ENCODE results near the gene CREB3. TPM values are rescaled to one million over a fixed set of nuclear protein-coding genes. Genes with fewer than 3 reads are reported as not detected.

CREB3 gene
- total and polyA plus RNA-seq, 2 donors from 2014 or later = 40.5 to 52.0 TPM

DNA sequence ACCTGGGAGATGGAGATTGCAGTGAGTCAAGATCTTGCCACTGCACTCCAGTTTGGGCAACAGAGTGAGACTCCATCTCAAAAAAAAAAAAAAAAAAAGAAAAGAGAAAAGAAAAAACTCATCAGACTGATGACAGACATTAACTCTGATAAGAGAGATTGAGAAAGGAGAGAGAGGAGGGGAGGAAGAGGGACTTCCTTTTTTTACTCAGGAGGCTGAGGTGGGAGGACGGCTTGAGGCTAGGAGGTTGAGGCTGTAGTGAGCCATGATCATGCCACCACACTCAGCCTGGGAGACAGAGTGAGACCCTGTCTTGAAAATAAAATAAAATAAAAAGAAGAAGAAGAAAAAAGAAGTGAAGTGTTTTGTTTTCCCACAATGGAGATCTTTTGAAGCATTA is 31.3 kb downstream of the CREB3 start:
- H3K4me3 ChIP-seq (ENCODE audit: low read length in 3 of 3) = no peak overlapping the region
- FAIRE-seq (no peak), DNase-seq (no peak)
- no peak overlapping the region for H3K27ac ChIP-seq (ENCODE audit: low read depth in 2 of 2, low read length in 2 of 2)
- TF ChIP-seq, protein P1, sequence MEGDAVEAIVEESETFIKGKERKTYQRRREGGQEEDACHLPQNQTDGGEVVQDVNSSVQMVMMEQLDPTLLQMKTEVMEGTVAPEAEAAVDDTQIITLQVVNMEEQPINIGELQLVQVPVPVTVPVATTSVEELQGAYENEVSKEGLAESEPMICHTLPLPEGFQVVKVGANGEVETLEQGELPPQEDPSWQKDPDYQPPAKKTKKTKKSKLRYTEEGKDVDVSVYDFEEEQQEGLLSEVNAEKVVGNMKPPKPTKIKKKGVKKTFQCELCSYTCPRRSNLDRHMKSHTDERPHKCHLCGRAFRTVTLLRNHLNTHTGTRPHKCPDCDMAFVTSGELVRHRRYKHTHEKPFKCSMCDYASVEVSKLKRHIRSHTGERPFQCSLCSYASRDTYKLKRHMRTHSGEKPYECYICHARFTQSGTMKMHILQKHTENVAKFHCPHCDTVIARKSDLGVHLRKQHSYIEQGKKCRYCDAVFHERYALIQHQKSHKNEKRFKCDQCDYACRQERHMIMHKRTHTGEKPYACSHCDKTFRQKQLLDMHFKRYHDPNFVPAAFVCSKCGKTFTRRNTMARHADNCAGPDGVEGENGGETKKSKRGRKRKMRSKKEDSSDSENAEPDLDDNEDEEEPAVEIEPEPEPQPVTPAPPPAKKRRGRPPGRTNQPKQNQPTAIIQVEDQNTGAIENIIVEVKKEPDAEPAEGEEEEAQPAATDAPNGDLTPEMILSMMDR (IDR thresholded peaks at IDR 0.05; ENCODE audit: borderline replicate concordance, extremely low read depth, insufficient read depth) = no peak
- no peaks in the 10 kb centered on the region for H3K9me3 ChIP-seq (ENCODE audit: control insufficient read depth in 2 of 3, insufficient read depth in 1 of 3, low read length in 3 of 3)
- H3K27me3 ChIP-seq (ENCODE audit: control insufficient read depth, insufficient read depth, low read length) = no peaks in the 10 kb centered on the region
- no peak overlapping the region for H3K9ac ChIP-seq (ENCODE audit: low read length in 3 of 3)
- intact Hi-C loops (cut with DNase I) = no loop called here
- H3K36me3 ChIP-seq (ENCODE audit: control insufficient read depth in 2 of 3, insufficient read depth in 3 of 3, low read length in 3 of 3) = no peaks in the 10 kb centered on the region
- H3K4me1 ChIP-seq (ENCODE audit: control insufficient read depth in 2 of 3, insufficient read depth in 2 of 3, low read depth in 1 of 3, low read length in 3 of 3) = no peaks in the 10 kb centered on the region

DNA sequence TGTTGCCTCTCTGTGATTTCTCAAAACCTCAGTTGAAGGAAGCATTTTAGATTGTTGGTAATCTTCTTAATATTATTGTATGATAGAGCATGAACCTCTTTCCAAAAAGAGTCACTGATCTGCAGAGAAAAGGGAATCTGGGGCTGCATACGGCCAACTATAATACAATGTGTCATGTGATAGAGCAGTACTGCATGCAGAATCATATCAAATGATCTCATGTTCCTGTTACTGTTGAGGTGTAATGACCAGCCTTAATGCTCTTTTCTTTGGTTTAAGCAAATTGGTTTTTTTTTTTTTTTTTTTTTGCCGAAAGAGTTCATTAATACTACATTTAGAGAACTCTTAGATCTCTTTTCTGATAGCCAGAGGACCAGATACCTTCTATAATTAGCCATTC is 34.5 kb downstream of the CREB3 start:
- Histone ChIP-seq H3K4me1 (ENCODE audit: control insufficient read depth in 2 of 3, insufficient read depth in 2 of 3, low read depth in 1 of 3, low read length in 3 of 3) (peaks cover 0 to 8% (median 6%) of the 10 kb centered on the region in 3 donors), H3K27ac (ENCODE audit: low read depth in 2 of 2, low read length in 2 of 2) (no peak overlapping the region), H3K9ac (ENCODE audit: low read length in 3 of 3) (no peak overlapping the region), H3K4me3 (ENCODE audit: low read length in 3 of 3) (no peak overlapping the region), H3K36me3 (ENCODE audit: control insufficient read depth in 2 of 3, insufficient read depth in 3 of 3, low read length in 3 of 3) (no peaks in the 10 kb centered on the region), H3K27me3 (ENCODE audit: control insufficient read depth, insufficient read depth, low read length) (no peaks in the 10 kb centered on the region), H3K9me3 (ENCODE audit: control insufficient read depth in 2 of 3, insufficient read depth in 1 of 3, low read length in 3 of 3) (no peaks in the 10 kb centered on the region)
- intact Hi-C loops (cut with DNase I) = no loop called here
- DNase-seq (no peak), FAIRE-seq (no peak)
- TF ChIP-seq, protein P1 (IDR thresholded peaks at IDR 0.05; ENCODE audit: borderline replicate concordance, extremely low read depth, insufficient read depth) = no peak

DNA sequence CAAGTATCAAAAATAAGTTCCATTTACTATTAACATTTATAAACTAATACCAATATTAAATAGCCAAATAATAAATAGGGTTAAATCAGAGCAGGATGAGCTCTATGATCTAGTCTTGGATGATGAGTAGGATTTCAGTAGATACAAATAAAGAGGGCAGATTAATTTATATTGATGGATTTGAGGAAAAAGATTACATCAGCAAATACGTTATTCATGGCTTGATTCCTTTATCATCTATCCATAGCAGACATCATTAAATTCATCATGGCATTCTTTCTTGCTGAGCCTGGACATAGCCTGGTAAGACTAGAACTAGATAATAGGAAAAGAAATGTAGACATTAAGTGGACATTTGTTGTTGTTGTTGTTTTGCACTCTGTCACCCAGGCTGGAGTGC is 35.0 kb downstream of the CREB3 start:
- Histone ChIP-seq H3K27ac (ENCODE audit: low read depth in 2 of 2, low read length in 2 of 2) (no peak overlapping the region), H3K36me3 (ENCODE audit: control insufficient read depth in 2 of 3, insufficient read depth in 3 of 3, low read length in 3 of 3) (no peaks in the 10 kb centered on the region), H3K4me1 (ENCODE audit: control insufficient read depth in 2 of 3, insufficient read depth in 2 of 3, low read depth in 1 of 3, low read length in 3 of 3) (peaks cover 0 to 11% (median 6%) of the 10 kb centered on the region in 3 donors), H3K9ac (ENCODE audit: low read length in 3 of 3) (no peak overlapping the region), H3K27me3 (ENCODE audit: control insufficient read depth, insufficient read depth, low read length) (no peaks in the 10 kb centered on the region), H3K9me3 (ENCODE audit: control insufficient read depth in 2 of 3, insufficient read depth in 1 of 3, low read length in 3 of 3) (no peaks in the 10 kb centered on the region), H3K4me3 (ENCODE audit: low read length in 3 of 3) (no peak overlapping the region)
- FAIRE-seq = no peak
- intact Hi-C loops (cut with DNase I) = no loop called here
- no peak for DNase-seq
- TF ChIP-seq, protein P1 (IDR thresholded peaks at IDR 0.05; ENCODE audit: borderline replicate concordance, extremely low read depth, insufficient read depth) = no peak

DNA sequence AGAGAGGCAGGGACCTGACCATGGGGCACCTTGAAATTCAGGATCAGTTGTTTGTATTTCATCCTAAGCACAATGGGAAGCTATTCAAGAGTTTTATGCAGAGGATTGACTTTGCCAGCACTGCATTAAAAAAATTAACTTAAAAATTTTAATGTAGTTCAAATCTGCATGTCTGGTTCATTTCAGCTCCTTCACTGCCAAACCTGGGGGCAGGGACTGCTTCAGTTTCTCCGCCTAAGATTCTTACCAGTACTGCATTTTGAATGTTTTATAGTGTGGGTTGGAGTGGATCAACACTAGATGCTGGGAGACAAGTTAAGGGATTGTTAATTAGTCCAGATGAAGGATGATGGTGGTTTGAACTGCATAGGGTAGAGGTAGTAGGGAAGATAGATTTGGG is 37.3 kb downstream of the CREB3 start:
- no peak for DNase-seq
- Histone ChIP-seq H3K9me3 (ENCODE audit: control insufficient read depth in 2 of 3, insufficient read depth in 1 of 3, low read length in 3 of 3) (no peaks in the 10 kb centered on the region), H3K4me3 (ENCODE audit: low read length in 3 of 3) (no peak overlapping the region), H3K9ac (ENCODE audit: low read length in 3 of 3) (no peak overlapping the region), H3K4me1 (ENCODE audit: control insufficient read depth in 2 of 3, insufficient read depth in 2 of 3, low read depth in 1 of 3, low read length in 3 of 3) (peaks cover 0 to 11% (median 6%) of the 10 kb centered on the region in 3 donors), H3K27me3 (ENCODE audit: control insufficient read depth, insufficient read depth, low read length) (no peaks in the 10 kb centered on the region), H3K36me3 (ENCODE audit: control insufficient read depth in 2 of 3, insufficient read depth in 3 of 3, low read length in 3 of 3) (no peaks in the 10 kb centered on the region), H3K27ac (ENCODE audit: low read depth in 2 of 2, low read length in 2 of 2) (no peak overlapping the region)
- intact Hi-C loops (cut with DNase I) = no loop called here
- FAIRE-seq = no peak
- TF ChIP-seq, protein P1 (IDR thresholded peaks at IDR 0.05; ENCODE audit: borderline replicate concordance, extremely low read depth, insufficient read depth) = no peak
